ENCODE data around the gene GATAD2A.

- TF ChIP-seq POLR2AphosphoS5 (IDR thresholded peaks at IDR 0.05; ENCODE audit: low read depth) (no peak), REST (IDR thresholded peaks at IDR 0.05; ENCODE audit: insufficient replicate concordance, low read depth) (no peak), CTCF (IDR thresholded peaks at IDR 0.05; ENCODE audit: insufficient read depth, low read length) (no peak)
These were observed 19.3 kb upstream of the GATAD2A start for GRCh38 chr19:19385896-19386869.
